Measurements from ENCODE around the gene RAPGEF1. TPM values are rescaled to one million over a fixed set of nuclear protein-coding genes. Genes with fewer than 3 reads are reported as not detected.

The RAPGEF1 gene
- total RNA-seq, 4 donors from 2014 or later, result 37.5 to 89.0 (median 62.8) TPM

DNA sequence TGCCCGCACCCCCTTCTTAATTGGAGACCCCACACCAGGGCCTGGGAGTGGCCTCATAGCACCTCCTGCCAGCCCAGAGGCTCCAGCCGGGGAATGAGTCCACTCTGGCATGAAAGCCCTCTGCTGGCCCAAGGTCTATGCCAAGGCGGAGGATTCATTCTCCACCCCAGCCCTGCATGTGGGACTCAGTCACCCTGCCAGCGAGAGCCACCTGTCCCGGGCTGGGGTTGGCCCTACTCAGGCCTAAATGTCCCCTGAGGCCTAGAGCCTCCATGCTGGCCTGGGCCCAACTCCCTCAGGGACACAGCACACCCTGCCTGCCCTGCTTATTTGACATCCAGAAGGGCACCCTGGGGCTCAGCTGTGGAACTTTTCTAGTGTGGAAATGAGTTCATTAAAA is 1.0 kb upstream of the RAPGEF1 start:
- DNase-seq (ENCODE audit: low spot score) (no peak), ATAC-seq (ENCODE audit: low FRiP score) (no peak)
- TF ChIP-seq, protein P1, sequence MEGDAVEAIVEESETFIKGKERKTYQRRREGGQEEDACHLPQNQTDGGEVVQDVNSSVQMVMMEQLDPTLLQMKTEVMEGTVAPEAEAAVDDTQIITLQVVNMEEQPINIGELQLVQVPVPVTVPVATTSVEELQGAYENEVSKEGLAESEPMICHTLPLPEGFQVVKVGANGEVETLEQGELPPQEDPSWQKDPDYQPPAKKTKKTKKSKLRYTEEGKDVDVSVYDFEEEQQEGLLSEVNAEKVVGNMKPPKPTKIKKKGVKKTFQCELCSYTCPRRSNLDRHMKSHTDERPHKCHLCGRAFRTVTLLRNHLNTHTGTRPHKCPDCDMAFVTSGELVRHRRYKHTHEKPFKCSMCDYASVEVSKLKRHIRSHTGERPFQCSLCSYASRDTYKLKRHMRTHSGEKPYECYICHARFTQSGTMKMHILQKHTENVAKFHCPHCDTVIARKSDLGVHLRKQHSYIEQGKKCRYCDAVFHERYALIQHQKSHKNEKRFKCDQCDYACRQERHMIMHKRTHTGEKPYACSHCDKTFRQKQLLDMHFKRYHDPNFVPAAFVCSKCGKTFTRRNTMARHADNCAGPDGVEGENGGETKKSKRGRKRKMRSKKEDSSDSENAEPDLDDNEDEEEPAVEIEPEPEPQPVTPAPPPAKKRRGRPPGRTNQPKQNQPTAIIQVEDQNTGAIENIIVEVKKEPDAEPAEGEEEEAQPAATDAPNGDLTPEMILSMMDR (IDR thresholded peaks at IDR 0.05), result no peak

DNA sequence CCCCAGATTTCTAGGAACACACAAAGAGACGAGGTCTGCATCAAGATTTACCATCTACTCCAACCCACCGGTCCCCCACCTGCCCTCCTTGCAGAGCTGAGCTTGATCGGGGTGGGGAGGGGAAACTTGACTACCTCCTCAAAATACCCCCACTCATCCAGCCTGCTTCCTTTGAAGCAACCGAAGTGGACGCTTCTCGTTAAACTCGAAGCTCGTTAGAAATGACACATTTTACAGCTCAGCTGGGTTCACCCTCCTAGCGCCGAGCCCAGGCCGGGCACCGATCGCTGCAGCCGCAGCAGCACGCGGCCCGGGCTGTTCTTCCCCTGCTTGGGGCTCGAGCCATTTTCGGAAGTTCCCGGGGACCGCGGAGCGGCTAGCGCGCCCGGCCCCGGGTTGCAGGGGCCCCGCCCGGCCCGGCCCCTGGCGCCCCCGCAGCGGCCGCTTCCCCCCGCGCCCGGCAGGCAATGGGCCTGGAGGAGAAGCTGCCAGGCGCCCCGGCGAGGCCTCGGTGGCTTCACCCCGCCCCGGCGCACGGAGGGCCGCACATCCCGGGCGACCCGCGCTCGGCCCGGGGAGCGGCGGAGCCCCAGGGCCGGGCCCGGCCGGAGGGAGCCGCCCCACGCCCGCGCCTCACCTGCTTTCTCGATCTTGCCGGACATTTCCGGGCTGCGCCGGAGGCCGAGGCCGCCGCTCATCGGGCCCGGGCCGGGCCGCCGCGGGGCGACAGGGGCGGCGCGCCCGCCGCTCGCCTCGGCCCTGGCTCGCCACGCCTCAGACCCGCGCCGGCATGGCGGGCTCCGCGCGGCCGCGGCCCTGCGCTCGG is 530 bp downstream of the RAPGEF1 start:
- peak; percentile 57 for ATAC-seq (ENCODE audit: low FRiP score)
- DNase-seq (ENCODE audit: low spot score), result no peak
- TF ChIP-seq, protein P1 (IDR thresholded peaks at IDR 0.05), result no peak

DNA sequence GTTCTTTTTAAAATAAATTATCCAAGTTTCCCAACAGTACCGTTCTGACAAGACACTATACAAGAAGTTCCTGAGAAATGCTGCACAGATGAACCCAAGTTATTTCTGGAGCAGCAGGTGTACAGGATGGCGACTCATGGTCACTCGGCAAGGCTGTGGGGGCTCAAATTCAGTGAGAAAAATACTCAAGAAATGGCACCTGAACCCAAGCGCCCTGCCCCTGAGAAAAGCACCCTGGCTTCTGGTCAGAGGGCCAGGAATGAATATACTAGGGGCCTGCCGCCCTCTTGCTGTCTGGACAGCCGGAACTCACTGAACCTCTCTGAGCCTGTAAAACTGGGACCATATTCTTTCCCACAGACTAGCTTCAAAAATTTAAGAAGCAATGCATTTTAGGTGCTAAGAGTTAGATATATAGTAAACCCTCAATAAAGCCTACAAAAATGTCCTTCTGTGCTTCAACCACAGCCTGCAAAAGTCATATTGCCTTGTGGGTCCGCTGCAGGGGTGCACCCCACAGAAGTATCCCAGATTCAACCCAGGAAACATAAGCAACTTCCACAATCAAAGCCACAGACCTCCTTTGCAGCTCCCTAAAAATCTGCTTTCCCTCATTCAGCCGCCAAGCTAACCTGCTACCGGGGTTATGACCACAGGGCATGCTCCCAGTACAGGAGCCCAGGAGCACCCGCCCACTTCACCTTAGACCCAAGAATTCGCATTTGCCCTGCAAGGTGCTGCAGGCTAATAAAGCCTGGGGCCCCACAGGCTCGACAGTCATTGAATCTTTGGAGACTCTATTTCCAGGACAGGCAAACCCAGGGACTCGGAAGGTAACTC is 1.4 kb downstream of the RAPGEF1 start:
- TF ChIP-seq, protein P1 (IDR thresholded peaks at IDR 0.05), result no peak
- no peak for DNase-seq (ENCODE audit: low spot score)
- no peak for ATAC-seq (ENCODE audit: low FRiP score)

DNA sequence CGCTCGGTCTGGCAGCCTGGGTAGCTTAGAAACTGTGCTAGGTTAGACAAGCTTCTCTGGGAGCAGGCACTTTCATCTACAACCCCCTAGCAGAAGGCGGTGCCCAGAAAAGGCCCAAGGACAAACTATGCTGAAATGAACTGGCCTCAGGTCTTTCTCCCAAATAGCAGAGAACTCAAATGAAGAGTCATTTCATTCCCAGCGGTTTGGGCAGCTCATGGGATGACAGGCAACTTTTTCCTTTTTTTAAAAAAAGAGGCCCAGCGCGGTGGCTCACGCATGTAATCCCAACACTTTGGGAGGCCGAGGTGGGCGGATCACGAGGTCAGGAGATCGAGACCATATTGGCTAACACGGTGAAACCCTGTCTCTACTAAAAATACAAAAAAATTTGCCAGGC is 2.5 kb downstream of the RAPGEF1 start:
- no peak for ATAC-seq (ENCODE audit: low FRiP score)
- no peak for DNase-seq (ENCODE audit: low spot score)
- TF ChIP-seq, protein P1 (IDR thresholded peaks at IDR 0.05), result no peak

DNA sequence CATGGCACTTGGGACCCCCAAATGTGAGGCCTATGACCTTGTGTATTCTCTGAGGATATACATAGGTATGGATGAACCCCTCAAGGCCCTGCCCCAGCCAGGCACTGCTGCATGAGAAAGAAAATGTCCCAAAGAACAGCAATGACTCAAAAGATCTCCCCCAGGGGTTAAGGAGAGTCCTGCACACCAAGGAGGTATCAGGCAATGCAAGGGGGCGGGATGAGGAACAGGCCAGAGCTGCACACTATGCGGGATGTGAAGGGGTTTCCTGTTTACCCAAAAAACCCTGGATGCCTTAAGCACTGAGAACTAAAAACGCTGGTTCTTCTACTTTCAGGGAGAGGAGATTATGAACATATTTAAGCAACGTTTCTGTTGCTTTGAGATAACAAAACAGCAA is 3.4 kb downstream of the RAPGEF1 start:
- TF ChIP-seq, protein P1 (IDR thresholded peaks at IDR 0.05), result no peak
- DNase-seq (ENCODE audit: low spot score), result no peak
- no peak for ATAC-seq (ENCODE audit: low FRiP score)

DNA sequence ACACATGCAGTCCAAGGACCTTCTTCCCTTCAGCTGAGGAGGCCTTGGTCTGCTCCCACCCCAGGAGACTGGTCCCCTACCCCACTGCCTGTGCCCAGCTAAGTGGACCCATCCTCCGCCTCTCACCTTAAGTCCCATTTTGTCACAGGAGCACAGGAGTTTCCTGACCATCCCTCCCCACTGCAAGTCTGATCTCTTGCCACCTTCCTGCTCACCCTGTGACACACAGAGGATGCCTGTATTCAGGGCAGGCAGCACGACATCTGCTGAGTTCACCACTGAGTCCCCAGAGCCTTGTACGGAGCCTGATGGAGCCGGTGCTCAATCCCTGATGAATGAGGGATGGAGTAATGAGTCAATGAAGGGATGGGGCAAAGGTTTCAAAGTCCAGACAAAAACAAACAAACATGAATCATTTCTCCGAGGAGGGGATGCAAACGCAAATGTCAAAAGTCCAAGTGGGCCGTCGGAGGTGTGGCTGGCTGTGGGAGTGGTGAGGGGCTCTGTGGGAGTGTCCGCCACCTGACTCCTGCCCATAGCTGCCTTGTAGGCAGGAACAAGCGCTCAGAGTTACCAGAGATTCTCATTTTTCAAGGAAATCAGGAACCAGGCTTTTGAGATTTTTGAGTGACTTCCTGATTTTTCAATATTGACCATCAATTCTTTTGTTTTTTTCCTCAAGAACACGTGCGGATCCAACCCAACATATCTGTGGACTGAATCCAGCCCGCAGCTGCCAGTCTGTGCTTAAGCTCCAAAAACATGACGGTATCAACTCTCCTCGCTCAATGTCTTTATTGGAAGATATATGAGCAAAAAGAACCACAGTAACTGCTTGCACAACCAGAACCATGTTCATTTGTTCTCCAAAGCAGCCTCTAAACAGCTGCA is 4.4 kb downstream of the RAPGEF1 start:
- ATAC-seq (ENCODE audit: low FRiP score) (no peak), DNase-seq (ENCODE audit: low spot score) (no peak)
- TF ChIP-seq, protein P1 (IDR thresholded peaks at IDR 0.05), result no peak
